GM12878 (cell line): ENCODE results near the gene ZNF324. TPM values are rescaled to one million over a fixed set of nuclear protein-coding genes. Genes with fewer than 3 reads are reported as not detected.

Experiments
- BRCA1 ChIP-seq: IDR thresholded peaks from 2 replicates; pipeline ENCODE4 v1.6.1; 2011; ENCODE audit warnings: low read depth, low read length, improper control_type of control experiment
- EGR1 ChIP-seq, 2 experiments: IDR thresholded peaks; 1 replicate in 1 of 2; 2 replicates in 1 of 2; pipeline ENCODE4 v1.6.1; 2011 to 2012; ENCODE audit warnings: low read depth in 2 of 2, low read length in 2 of 2, borderline replicate concordance in 1 of 2, mild to moderate bottlenecking in 1 of 2, moderate library complexity in 1 of 2
- ETV6 ChIP-seq, 2 experiments: fragments of 450-650 bp in 1 of 2; IDR thresholded peaks in 1 of 2; conservative IDR thresholded peaks in 1 of 2; 2 replicates each; pipeline ENCODE4 v1.6.1; 2014; ENCODE audit warnings: antibody characterized with exemption in 1 of 2, borderline replicate concordance in 1 of 2, low read depth in 1 of 2, mild to moderate bottlenecking in 1 of 2, moderate library complexity in 1 of 2
- EZH2 ChIP-seq: IDR thresholded peaks from 2 replicates; pipeline ENCODE4 v1.6.1; 2012; ENCODE audit warnings: low read depth, mild to moderate bottlenecking, control low read depth, inconsistent platforms, low read length, borderline replicate concordance; ENCODE audit not compliant: control insufficient read depth
- FOXK2 ChIP-seq: fragments of 450-650 bp; IDR thresholded peaks from 2 replicates; pipeline ENCODE4 v1.6.1; 2017; ENCODE audit warnings: mild to moderate bottlenecking, moderate library complexity
- FOXM1 ChIP-seq: IDR thresholded peaks from 2 replicates; pipeline ENCODE4 v1.6.1; 2012; ENCODE audit warnings: low read depth, mild to moderate bottlenecking, inconsistent platforms, low read length, moderate library complexity
- GABPA ChIP-seq: IDR thresholded peaks from 2 replicates; pipeline ENCODE4 v1.6.1; 2014; ENCODE audit warnings: antibody characterized with exemption, low read depth, mild to moderate bottlenecking, inconsistent platforms
- IKZF2 ChIP-seq, 2 experiments: fragments of 450-650 bp; IDR thresholded peaks; 2 replicates each; pipeline ENCODE4 v1.6.1; 2017; ENCODE audit warnings: mild to moderate bottlenecking in 2 of 2, moderate library complexity in 2 of 2
- KDM1A ChIP-seq: fragments of 200-600 bp; sonication (generic); IDR thresholded peaks from 2 replicates; pipeline ENCODE4 v1.6.1; 2016; ENCODE audit warnings: borderline replicate concordance
- MYB ChIP-seq: fragments of 150-350 bp; IDR thresholded peaks from 2 replicates; pipeline ENCODE4 v1.6.1; 2014; ENCODE audit warnings: mild to moderate bottlenecking, low read depth, low read length, borderline replicate concordance
- MYC ChIP-seq: IDR thresholded peaks from 2 replicates; pipeline ENCODE4 v1.6.1; 2011; ENCODE audit warnings: mild to moderate bottlenecking, low read length, moderate library complexity, inconsistent platforms; ENCODE audit not compliant: insufficient read depth, insufficient replicate concordance, insufficient read length, severe bottlenecking
- NR2C2 ChIP-seq: IDR thresholded peaks from 2 replicates; pipeline ENCODE4 v1.6.1; 2011; ENCODE audit warnings: borderline replicate concordance, low read depth; ENCODE audit not compliant: control insufficient read depth, insufficient read length
- NRF1 ChIP-seq: conservative IDR thresholded peaks from 2 replicates; pipeline ENCODE4 v1.6.1; 2011; ENCODE audit warnings: mild to moderate bottlenecking, low read depth, low read length, improper control_type of control experiment
- PML ChIP-seq: IDR thresholded peaks from 2 replicates; pipeline ENCODE4 v1.6.1; 2012; ENCODE audit warnings: low read length, inconsistent platforms
- RBBP5 ChIP-seq: fragments of 200-600 bp; sonication (generic); conservative IDR thresholded peaks from 2 replicates; pipeline ENCODE4 v1.6.1; 2016
- SIN3A ChIP-seq: IDR thresholded peaks from 2 replicates; pipeline ENCODE4 v1.6.1; 2012; ENCODE audit warnings: low read depth, low read length, improper control_type of control experiment
- SP1 ChIP-seq: IDR thresholded peaks from one replicate; pipeline ENCODE4 v1.6.1; 2011; ENCODE audit warnings: low read depth, low read length
- SREBF1 ChIP-seq: IDR thresholded peaks from 2 replicates; pipeline ENCODE4 v1.6.1; 2012; ENCODE audit warnings: mild to moderate bottlenecking, low read length
- SRF ChIP-seq, 2 experiments: IDR thresholded peaks; 2 replicates each; pipeline ENCODE4 v1.6.1; 2011; ENCODE audit warnings: low read depth in 2 of 2, low read length in 2 of 2, mild to moderate bottlenecking in 1 of 2, moderate library complexity in 1 of 2
- STAT1 ChIP-seq: fragments of 450-650 bp; conservative IDR thresholded peaks from 2 replicates; pipeline ENCODE4 v1.6.1; 2014; ENCODE audit warnings: antibody characterized with exemption, mild to moderate bottlenecking
- SUZ12 ChIP-seq: fragments of 200-600 bp; sonication (generic); IDR thresholded peaks from one replicate; pipeline ENCODE4 v1.6.1; 2018; ENCODE audit warnings: antibody characterized with exemption, mild to moderate bottlenecking; ENCODE audit not compliant: unreplicated experiment
- ZNF207 ChIP-seq: fragments of 450-650 bp; IDR thresholded peaks from 2 replicates; pipeline ENCODE4 v1.6.1; 2014; ENCODE audit warnings: antibody characterized with exemption, mild to moderate bottlenecking, borderline replicate concordance
- ZNF24 ChIP-seq: fragments of 450-650 bp; IDR thresholded peaks from 2 replicates; pipeline ENCODE4 v1.6.1; 2017; ENCODE audit warnings: antibody characterized with exemption, mild to moderate bottlenecking
- ZNF384 ChIP-seq: IDR thresholded peaks from 2 replicates; pipeline ENCODE4 v1.6.1; 2012; ENCODE audit warnings: low read depth, mild to moderate bottlenecking, low read length, improper control_type of control experiment, borderline replicate concordance
- ZNF622 ChIP-seq: fragments of 450-650 bp; IDR thresholded peaks from 2 replicates; pipeline ENCODE4 v1.6.1; 2017; ENCODE audit warnings: mild to moderate bottlenecking, inconsistent platforms
- polyA plus RNA-seq, 11 experiments: library from polyadenylated mRNA; depleted of rRNA in 4 of 11; unstranded in 6 of 11; stranded (reverse) in 5 of 11; fragments of >200 nt; fragmentation: Nextera tagmentation in 4 of 11; fragmentation: Illumina TruSeq in 1 of 11; extraction: Ambion mirVana in 4 of 11; extraction: Trizol in 1 of 11; gene quantifications; 1 replicate in 1 of 11; 2 replicates in 10 of 11; pipeline versions ENCODE4 v1.2.1 to v1.2.3, GENCODE V29; 2011 to 2016; ENCODE audit warnings: inconsistent platforms in 2 of 11, missing spikeins in 2 of 11, low read depth in 1 of 11
- total RNA-seq, 4 experiments: library from RNA; depleted of rRNA in 3 of 4; stranded (reverse); fragments of >200 nt in 3 of 4; fragmentation: Illumina TruSeq in 1 of 4; extraction: Trizol in 1 of 4; gene quantifications; 2 replicates each; pipeline versions ENCODE4 v1.2.1 to v1.2.3, GENCODE V29; 2013 to 2021
- TF ChIP-seq, protein P1 (sequence below): IDR thresholded peaks from 2 replicates; pipeline ENCODE4 v1.6.1; 2012; ENCODE audit warnings: low read depth, low read length, improper control_type of control experiment
- TF ChIP-seq, protein P2 (sequence below): IDR thresholded peaks from 2 replicates; pipeline ENCODE4 v1.6.1; 2011; ENCODE audit warnings: mild to moderate bottlenecking, low read depth, low read length, moderate library complexity; ENCODE audit not compliant: insufficient replicate concordance
- TF ChIP-seq, protein P3 (sequence below): fragments of 450-650 bp; IDR thresholded peaks from 2 replicates; pipeline ENCODE4 v1.6.1; 2014; ENCODE audit warnings: mild to moderate bottlenecking

Gene ZNF324
- total and polyA plus RNA-seq, 10 of the 15 experiments (the other 5 are each of a cell fraction or from before 2014, with no cell fraction given) = 0.71 to 13.9 (median 7.0) TPM

DNA sequence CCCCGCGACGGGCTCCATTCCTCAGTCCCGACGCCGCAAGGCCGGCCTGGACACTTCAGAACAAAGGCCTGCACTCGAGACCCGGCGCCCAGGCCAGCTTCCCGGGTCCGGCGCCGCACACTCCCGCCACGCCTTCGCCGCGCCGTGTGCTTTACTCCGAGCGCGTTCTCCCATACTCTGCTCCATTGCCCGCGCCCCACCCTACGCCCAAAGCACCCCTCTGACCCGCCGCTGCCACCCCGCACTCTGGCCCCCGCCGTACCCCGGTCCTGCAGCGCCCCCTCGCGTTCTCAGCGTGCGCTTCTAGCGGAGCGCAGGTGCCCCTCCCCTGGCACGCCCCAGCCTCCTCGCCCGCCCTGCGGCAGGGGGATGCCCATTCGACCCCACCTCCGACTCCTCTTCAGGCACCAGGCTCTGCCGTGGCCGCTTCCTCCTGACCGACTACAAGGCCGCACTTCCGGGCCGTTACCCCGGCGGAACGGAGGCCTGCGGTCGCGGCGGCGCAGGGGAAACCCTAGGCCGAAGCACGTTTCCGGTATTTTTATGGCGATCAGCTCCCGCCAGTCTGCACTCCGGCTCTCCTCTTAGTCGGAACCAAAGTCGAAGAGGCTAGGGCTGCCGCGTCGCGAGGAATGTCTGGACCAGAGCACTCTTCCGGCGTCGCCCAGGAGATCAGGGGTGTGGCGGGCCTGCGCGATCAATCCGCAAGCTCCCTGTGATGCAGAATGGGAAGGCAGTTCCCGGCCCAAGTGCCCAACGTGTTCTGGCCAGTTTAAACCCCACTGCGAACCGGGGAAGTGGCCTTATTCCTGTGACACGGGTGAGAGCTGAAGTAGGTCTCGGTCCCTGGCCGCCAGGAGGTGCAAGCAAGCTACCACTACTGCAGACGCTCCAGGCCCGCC lies 52.7 kb downstream of the ZNF324 start, which contains the start of gene ZBTB45 (continued):
- TF ChIP-seq, protein P1, sequence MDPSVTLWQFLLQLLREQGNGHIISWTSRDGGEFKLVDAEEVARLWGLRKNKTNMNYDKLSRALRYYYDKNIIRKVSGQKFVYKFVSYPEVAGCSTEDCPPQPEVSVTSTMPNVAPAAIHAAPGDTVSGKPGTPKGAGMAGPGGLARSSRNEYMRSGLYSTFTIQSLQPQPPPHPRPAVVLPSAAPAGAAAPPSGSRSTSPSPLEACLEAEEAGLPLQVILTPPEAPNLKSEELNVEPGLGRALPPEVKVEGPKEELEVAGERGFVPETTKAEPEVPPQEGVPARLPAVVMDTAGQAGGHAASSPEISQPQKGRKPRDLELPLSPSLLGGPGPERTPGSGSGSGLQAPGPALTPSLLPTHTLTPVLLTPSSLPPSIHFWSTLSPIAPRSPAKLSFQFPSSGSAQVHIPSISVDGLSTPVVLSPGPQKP = peak; percentile 95
- TF ChIP-seq NR2C2 (no peak), ZNF384 (0 out of 2 replicates have a peak, but pooled peaks have one; percentile 15), SIN3A (peak; percentile 89), SRF (IDR thresholded peaks at IDR 0.05; ENCODE audit: low read depth in 2 of 2, low read length in 2 of 2) (peak; percentile 55 to 93), MYB (no peak), EZH2 (no peak), STAT1 (peak; percentile 99), GABPA (peak; percentile 100), ZNF24 (peak; percentile 54), ZNF207 (peak; percentile 98), SUZ12 (no peak), SREBF1 (peak; percentile 65; the same call in 1 of the 2 replicates), RBBP5 (no peak), ZNF622 (no peak), ETV6 (conservative IDR thresholded peaks at IDR 0.05 in 1 of 2, IDR thresholded peaks at IDR 0.05 in 1 of 2; ENCODE audit: borderline replicate concordance in 1 of 2, low read depth in 1 of 2) (peak in 1 of 2 experiments; percentile 75; a peak in 2 of 4 replicates), FOXM1 (peak; percentile 77), KDM1A (no peak), EGR1 (IDR thresholded peaks at IDR 0.05; ENCODE audit: borderline replicate concordance in 1 of 2, low read depth in 2 of 2, low read length in 2 of 2) (peak in 1 of 2 experiments; percentile 81; a peak in 2 of 3 replicates), IKZF2 (IDR thresholded peaks at IDR 0.05) (peak; percentile 56 to 80), MYC (no peak), PML (peak; percentile 96), BRCA1 (no peak), FOXK2 (peak; percentile 84), SP1 (peak; percentile 84), NRF1 (no peak; the same call in 1 of the 2 replicates)
- TF ChIP-seq, protein P2, sequence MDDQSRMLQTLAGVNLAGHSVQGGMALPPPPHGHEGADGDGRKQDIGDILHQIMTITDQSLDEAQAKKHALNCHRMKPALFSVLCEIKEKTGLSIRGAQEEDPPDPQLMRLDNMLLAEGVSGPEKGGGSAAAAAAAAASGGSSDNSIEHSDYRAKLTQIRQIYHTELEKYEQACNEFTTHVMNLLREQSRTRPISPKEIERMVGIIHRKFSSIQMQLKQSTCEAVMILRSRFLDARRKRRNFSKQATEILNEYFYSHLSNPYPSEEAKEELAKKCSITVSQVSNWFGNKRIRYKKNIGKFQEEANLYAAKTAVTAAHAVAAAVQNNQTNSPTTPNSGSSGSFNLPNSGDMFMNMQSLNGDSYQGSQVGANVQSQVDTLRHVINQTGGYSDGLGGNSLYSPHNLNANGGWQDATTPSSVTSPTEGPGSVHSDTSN = no peak
- TF ChIP-seq, protein P3, sequence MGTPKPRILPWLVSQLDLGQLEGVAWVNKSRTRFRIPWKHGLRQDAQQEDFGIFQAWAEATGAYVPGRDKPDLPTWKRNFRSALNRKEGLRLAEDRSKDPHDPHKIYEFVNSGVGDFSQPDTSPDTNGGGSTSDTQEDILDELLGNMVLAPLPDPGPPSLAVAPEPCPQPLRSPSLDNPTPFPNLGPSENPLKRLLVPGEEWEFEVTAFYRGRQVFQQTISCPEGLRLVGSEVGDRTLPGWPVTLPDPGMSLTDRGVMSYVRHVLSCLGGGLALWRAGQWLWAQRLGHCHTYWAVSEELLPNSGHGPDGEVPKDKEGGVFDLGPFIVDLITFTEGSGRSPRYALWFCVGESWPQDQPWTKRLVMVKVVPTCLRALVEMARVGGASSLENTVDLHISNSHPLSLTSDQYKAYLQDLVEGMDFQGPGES = peak; percentile 67
